ENCODE measurements around the gene CCSER1. TPM values are rescaled to one million over a fixed set of nuclear protein-coding genes. Genes with fewer than 3 reads are reported as not detected.

The CCSER1 gene
- total and polyA plus RNA-seq, 9 donors = 0.21 to 8.3 (median 3.2) TPM

GRCh38 chr4:90602726-90603125 lies 475.5 kb downstream of the CCSER1 start:
- 91 to 94% (median 92%) methylated on average over 4 of the region's 4 CpGs for WGBS, 3 donors
- no peaks in the 10 kb centered on the region for H3K4me1 ChIP-seq (ENCODE audit: insufficient read depth)
- no peaks in the 10 kb centered on the region for H3K27me3 ChIP-seq
- H3K27ac ChIP-seq = no peak overlapping the region
- intact Hi-C loops (cut with DNase I) = no loop called here
- peaks cover 2% of the 10 kb centered on the region for H3K36me3 ChIP-seq
- no peaks in the 10 kb centered on the region for H3K9me3 ChIP-seq
- no peak for DNase-seq
- no peak overlapping the region for H3K4me3 ChIP-seq
- TF ChIP-seq CTCF (IDR thresholded peaks at IDR 0.05) (no peak), POLR2A (IDR thresholded peaks at IDR 0.05) (no peak), EP300 (IDR thresholded peaks at IDR 0.05) (no peak)

- H3K36me3 ChIP-seq = peaks cover 2% of the 10 kb centered on the region
- TF ChIP-seq POLR2A (IDR thresholded peaks at IDR 0.05) (no peak), CTCF (IDR thresholded peaks at IDR 0.05) (no peak), EP300 (IDR thresholded peaks at IDR 0.05) (no peak)
- H3K27ac ChIP-seq = no peak overlapping the region
- DNase-seq = no peak
- no peak overlapping the region for H3K4me3 ChIP-seq
- 8 to 16% (median 14%) methylated on average over 2 of the region's 2 CpGs for WGBS, 3 donors
- H3K4me1 ChIP-seq (ENCODE audit: insufficient read depth) = no peaks in the 10 kb centered on the region
- no peaks in the 10 kb centered on the region for H3K27me3 ChIP-seq
- H3K9me3 ChIP-seq = no peaks in the 10 kb centered on the region
- intact Hi-C loops (cut with DNase I) = no loop called here
Measured at GRCh38 chr4:90603540-90603939, 476.3 kb downstream of the CCSER1 start.

GRCh38 chr4:90606781-90607180 lies 479.6 kb downstream of the CCSER1 start:
- no peaks in the 10 kb centered on the region for H3K9me3 ChIP-seq
- TF ChIP-seq EP300 (IDR thresholded peaks at IDR 0.05) (no peak), CTCF (IDR thresholded peaks at IDR 0.05) (no peak), POLR2A (IDR thresholded peaks at IDR 0.05) (no peak)
- peaks cover 2% of the 10 kb centered on the region for H3K36me3 ChIP-seq
- no peak for DNase-seq
- intact Hi-C loops (cut with DNase I) = no loop called here
- no peak overlapping the region for H3K27ac ChIP-seq
- no peaks in the 10 kb centered on the region for H3K27me3 ChIP-seq
- H3K4me1 ChIP-seq (ENCODE audit: insufficient read depth) = no peaks in the 10 kb centered on the region
- 81 to 90% (median 83%) methylated on average over 1 of the region's 1 CpG for WGBS, 3 donors
- H3K4me3 ChIP-seq = no peak overlapping the region

- no peak for TF ChIP-seq POLR2A (IDR thresholded peaks at IDR 0.05)
- TF ChIP-seq CTCF (IDR thresholded peaks at IDR 0.05) = no peak
- TF ChIP-seq EP300 (IDR thresholded peaks at IDR 0.05) = no peak
- DNase-seq = no peak
- H3K36me3 ChIP-seq = no peaks in the 10 kb centered on the region
- no peak overlapping the region for H3K4me3 ChIP-seq
- no peaks in the 10 kb centered on the region for H3K27me3 ChIP-seq
- no peaks in the 10 kb centered on the region for H3K9me3 ChIP-seq
- H3K27ac ChIP-seq = no peak overlapping the region
- intact Hi-C loops (cut with DNase I) = no loop called here
- 53 to 59% (median 56%) methylated on average over 2 of the region's 2 CpGs for WGBS, 3 donors
- no peaks in the 10 kb centered on the region for H3K4me1 ChIP-seq (ENCODE audit: insufficient read depth)
Measured at GRCh38 chr4:90614371-90614770, 487.2 kb downstream of the CCSER1 start.

- no peak for DNase-seq
- WGBS, 3 donors = 8 to 19% (median 8%) methylated on average over 1 of the region's 1 CpG
Measured at GRCh38 chr4:90621080-90621479, 493.9 kb downstream of the CCSER1 start.

More at GRCh38 chr4:90621080-90621479, 493.9 kb downstream of the CCSER1 start:
- no peaks in the 10 kb centered on the region for H3K27me3 ChIP-seq
- H3K27ac ChIP-seq = no peak overlapping the region
- no peaks in the 10 kb centered on the region for H3K4me1 ChIP-seq (ENCODE audit: insufficient read depth)
- H3K36me3 ChIP-seq = no peaks in the 10 kb centered on the region
- intact Hi-C loops (cut with DNase I) = no loop called here
- H3K4me3 ChIP-seq = no peak overlapping the region
- H3K9me3 ChIP-seq = no peaks in the 10 kb centered on the region
- TF ChIP-seq CTCF (IDR thresholded peaks at IDR 0.05) = no peak
- TF ChIP-seq POLR2A (IDR thresholded peaks at IDR 0.05) = no peak
- no peak for TF ChIP-seq EP300 (IDR thresholded peaks at IDR 0.05)
